CMK (cell line): Measurements from ENCODE around the gene TFRC.
"Not testable (repeated sequence)": the region's sequence is repeated elsewhere in the genome, so short reads cannot be mapped to it uniquely, and the experiment has no call there.

Experiments
- DNase-seq: peaks from one replicate; pipeline ENCODE4 v3.0.0-alpha.2; 2010; ENCODE audit warnings: low read depth

Gene TFRC

DNA sequence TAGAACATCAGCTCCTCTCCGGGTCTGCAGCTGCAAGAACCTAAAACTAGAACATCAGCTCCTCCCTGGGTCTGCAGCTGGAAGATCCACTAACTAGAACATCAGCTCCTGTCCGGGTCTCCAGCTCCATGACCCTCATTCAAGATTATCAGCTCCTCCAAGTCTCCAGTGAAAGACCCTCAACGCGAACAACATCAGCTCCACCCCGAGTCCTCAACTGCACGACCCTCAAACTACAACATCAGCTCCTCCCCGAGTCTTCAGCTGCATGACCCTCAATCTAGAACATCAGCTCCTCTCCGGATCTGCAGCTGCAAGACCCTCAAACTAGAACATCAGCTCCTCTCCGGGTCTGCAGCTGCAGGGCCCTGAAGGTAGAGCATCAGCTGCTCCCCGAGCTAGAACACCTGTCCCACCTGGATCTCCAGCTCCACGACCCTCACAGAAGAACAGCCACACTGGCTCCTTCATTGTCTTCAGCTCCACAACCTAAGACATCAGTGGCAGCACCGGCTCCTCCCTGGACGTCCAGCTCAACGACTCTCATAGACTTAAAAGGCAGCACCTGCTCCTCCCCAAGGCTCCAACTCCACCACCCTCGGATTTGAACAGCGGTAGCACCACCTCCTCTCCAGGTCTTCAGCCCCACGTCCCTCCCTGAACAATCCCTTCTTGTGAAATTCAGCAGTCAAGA, 77.4 kb downstream of the TFRC start:
- DNase-seq = not testable (repeated sequence)

DNA sequence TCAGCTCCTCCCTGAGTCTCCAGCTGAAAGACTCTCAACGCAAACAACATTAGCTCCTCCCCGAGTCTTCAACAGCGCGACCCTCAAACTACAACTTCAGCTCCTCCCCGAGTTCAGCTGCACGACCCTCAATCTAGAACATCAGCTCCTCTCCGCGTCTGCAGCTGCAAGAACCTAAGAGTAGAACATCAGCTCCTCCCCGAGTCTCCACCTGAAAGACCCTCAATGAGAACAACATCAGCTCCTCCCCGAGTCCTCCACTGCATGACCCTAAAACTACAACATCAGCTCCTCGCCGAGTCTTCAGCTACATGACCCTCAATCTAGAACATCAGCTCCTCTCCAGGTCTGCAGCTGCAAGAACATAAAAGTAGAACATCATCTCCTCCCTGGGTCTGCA, 78.3 kb downstream of the TFRC start:
- no peak for DNase-seq

DNA sequence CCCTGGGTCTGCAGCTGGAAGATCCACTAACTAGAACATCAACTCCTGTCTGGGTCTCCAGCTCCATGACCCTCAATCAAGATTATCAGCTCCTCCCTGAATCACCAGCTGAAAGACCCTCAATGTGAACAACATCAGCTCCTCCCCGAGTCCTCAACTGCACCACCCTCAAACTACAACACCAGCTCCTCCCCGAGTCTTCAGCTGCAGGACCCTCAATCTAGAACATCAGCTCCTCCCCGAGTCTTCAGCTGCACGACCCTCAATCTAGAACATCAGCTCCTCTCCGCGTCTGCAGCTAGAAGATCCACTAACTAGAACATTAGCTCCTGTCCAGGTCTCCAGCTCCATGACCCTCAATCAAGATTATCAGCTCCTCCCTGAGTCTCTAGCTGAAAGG, 79.2 kb downstream of the TFRC start:
- DNase-seq = not testable (repeated sequence)

GRCh38 chr3:196001240-196001639, 80.7 kb downstream of the TFRC start:
- not testable (repeated sequence) for DNase-seq

- DNase-seq = not testable (repeated sequence)
Observed at GRCh38 chr3:196000360-196000950, 81.4 kb downstream of the TFRC start.

- DNase-seq = no peak
Observed at GRCh38 chr3:195999896-196000295, 82.0 kb downstream of the TFRC start.
